OCI-LY3 (cell line): ENCODE data around the gene ECE1.

Experiments used
- CTCF ChIP-seq: fragments of 200-600, 300-600 bp; sonication (generic); IDR thresholded peaks from 2 replicates; pipeline ENCODE4 v1.5.1; 2014; ENCODE audit warnings: antibody characterized with exemption, low read length, low read depth
- EZH2phosphoT487 ChIP-seq: fragments of 200-600 bp; shearing (Covaris generic); IDR thresholded peaks from 2 replicates; pipeline ENCODE4 v1.6.1; 2018; ENCODE audit warnings: antibody characterized with exemption, mixed run types, low read depth

DNA sequence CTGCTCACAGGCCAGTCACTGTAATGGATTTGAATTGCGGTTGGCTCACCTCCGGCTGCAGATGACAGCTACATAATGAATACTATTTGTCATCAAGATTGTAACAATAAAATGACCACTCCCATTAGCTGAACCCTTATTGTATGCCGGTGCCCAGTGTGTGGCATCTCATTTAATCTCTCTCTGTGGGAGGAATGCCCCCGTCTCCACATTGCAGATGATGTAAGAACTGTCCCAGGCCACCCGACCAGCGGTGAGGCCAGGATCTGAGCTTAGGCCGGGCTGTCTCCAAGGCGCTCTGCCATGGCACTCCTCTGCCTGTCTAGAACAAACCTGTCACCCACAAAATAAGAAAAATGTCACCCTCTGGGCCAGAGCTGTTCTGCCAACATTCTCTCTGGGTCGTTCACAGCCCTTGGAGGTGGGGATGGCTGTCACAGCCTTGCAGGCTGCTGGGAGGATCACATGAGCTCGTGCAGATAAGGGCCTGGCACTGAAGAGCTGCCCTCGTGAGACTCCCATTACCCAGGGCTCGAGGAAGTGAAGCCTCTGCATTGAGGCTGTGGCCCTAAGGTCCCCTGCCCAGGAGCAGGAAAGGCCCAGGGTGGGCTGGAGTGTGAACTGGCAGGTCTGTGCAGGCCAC, 52.7 kb downstream of the ECE1 start:
- TF ChIP-seq EZH2phosphoT487, result no peak
- TF ChIP-seq CTCF, result no peak
